Activated CD8-positive, alpha-beta T cell treated with anti-CD3 and anti-CD28 coated beads for 36 hours (primary cell): ENCODE data around the gene TMPRSS7. TPM values are rescaled to one million over a fixed set of nuclear protein-coding genes. Genes with fewer than 3 reads are reported as not detected.

Experiments used
- ATAC-seq: fragments of 200-7000 bp; cut with Tn5 transposase; one replicate; pipeline ENCODE4 v1.10.0; 2021; ENCODE audit warnings: mild to moderate bottlenecking, moderate library complexity
- CTCF ChIA-PET: fragments of 350-600 bp; sonication (Branson Sonifier 250); formaldehyde crosslinking; loops from one replicate; lab custom pipeline; 2021; ENCODE audit warnings: antibody characterized with exemption; lab: Charles Lee
- POLR2A ChIA-PET: fragments of 350-600 bp; sonication (Branson Sonifier 250); formaldehyde crosslinking; loops from one replicate; lab custom pipeline; 2021; ENCODE audit warnings: antibody characterized with exemption; lab: Charles Lee
- DNase-seq: peaks from one replicate; pipeline ENCODE4 v3.0.0-alpha.2; 2020
- H3K27ac Mint-ChIP-seq: one replicate; pipeline ENCODE4 v1.8.0; 2021; ENCODE audit warnings: mild to moderate bottlenecking, mixed read lengths
- H3K27me3 Mint-ChIP-seq: one replicate; pipeline ENCODE4 v1.8.0; 2021; ENCODE audit warnings: mixed read lengths
- H3K36me3 Mint-ChIP-seq: one replicate; pipeline ENCODE4 v1.8.0; 2021; ENCODE audit warnings: low read depth, mixed read lengths
- H3K4me1 Mint-ChIP-seq: one replicate; pipeline ENCODE4 v1.8.0; 2021; ENCODE audit warnings: low read depth, mixed read lengths
- H3K4me3 Mint-ChIP-seq: one replicate; pipeline ENCODE4 v1.8.0; 2021; ENCODE audit warnings: mild to moderate bottlenecking, moderate library complexity, mixed read lengths
- H3K9me3 Mint-ChIP-seq: one replicate; pipeline ENCODE4 v1.8.0; 2021; ENCODE audit warnings: mixed read lengths
- CTCF ChIP-seq: fragments of 200-600 bp; IDR thresholded peaks from one replicate; pipeline ENCODE4 v1.8.0; 2022; ENCODE audit warnings: antibody characterized with exemption, mild to moderate bottlenecking
- intact Hi-C: fragments of 100-400 bp; cut with micrococcal nuclease; formaldehyde crosslinking; loops from one replicate; pipeline ENCODE4 v1.10.0; 2022
- total RNA-seq, 2 experiments: library from RNA; stranded (reverse); gene quantifications; one replicate each; pipeline ENCODE4 v1.2.3, GENCODE V29; 2021

TMPRSS7 gene
- total RNA-seq, 2 experiments from 2014 or later = not detected

GRCh38 chr3:112122870-112123269, 88.3 kb downstream of the TMPRSS7 start:
- no peak for TF ChIP-seq CTCF
- ATAC-seq (no peak), DNase-seq (no peak)
- intact Hi-C loops = no loop called here
- POLR2A ChIA-PET = interaction anchor here (0.5 kb wide), 1 partner anchor 67 kb away, joined by 3 read pairs; no protein-coding TSS in a partner anchor
- no peak overlapping the region for H3K4me3 Mint-ChIP-seq
- CTCF ChIA-PET = interaction anchor here (0.8 to 3.3 kb wide), 3 partner anchors 12 to 23 kb away, joined by 3 to 19 read pairs (median 4); no protein-coding TSS in a partner anchor
- no peaks in the 10 kb centered on the region for H3K9me3 Mint-ChIP-seq
- H3K27ac Mint-ChIP-seq = no peak overlapping the region
- peaks cover 14% of the 10 kb centered on the region for H3K36me3 Mint-ChIP-seq
- peaks cover 44% of the 10 kb centered on the region for H3K4me1 Mint-ChIP-seq
- no peaks in the 10 kb centered on the region for H3K27me3 Mint-ChIP-seq

- TF ChIP-seq CTCF = no peak
- peaks cover 15% of the 10 kb centered on the region for H3K36me3 Mint-ChIP-seq
- H3K27ac Mint-ChIP-seq = no peak overlapping the region
- ChIA-PET POLR2A (interaction anchor here (0.5 kb wide), 1 partner anchor 68 kb away, joined by 3 read pairs; no protein-coding TSS in a partner anchor), CTCF (interaction anchor here (0.8 to 3.3 kb wide), 3 partner anchors 12 to 24 kb away, joined by 3 to 19 read pairs (median 4); no protein-coding TSS in a partner anchor)
- H3K27me3 Mint-ChIP-seq = no peaks in the 10 kb centered on the region
- ATAC-seq (no peak), DNase-seq (no peak)
- no peak overlapping the region for H3K4me3 Mint-ChIP-seq
- peaks cover 48% of the 10 kb centered on the region for H3K4me1 Mint-ChIP-seq
- no peaks in the 10 kb centered on the region for H3K9me3 Mint-ChIP-seq
- intact Hi-C loops = no loop called here
Observed at GRCh38 chr3:112123548-112123947, 89.0 kb downstream of the TMPRSS7 start.

- H3K4me1 Mint-ChIP-seq = peaks cover 51% of the 10 kb centered on the region
- no peaks in the 10 kb centered on the region for H3K9me3 Mint-ChIP-seq
- intact Hi-C loops = no loop called here
- ChIA-PET CTCF (interaction anchor here (0.9 to 3.3 kb wide), 5 partner anchors 8 to 406 kb away, joined by 3 to 19 read pairs (median 6); no protein-coding TSS in a partner anchor), POLR2A (no interaction called here)
- no peak overlapping the region for H3K4me3 Mint-ChIP-seq
- H3K27ac Mint-ChIP-seq = no peak overlapping the region
- ATAC-seq = no peak
- no peak for TF ChIP-seq CTCF
- no peak for DNase-seq
- H3K36me3 Mint-ChIP-seq = peaks cover 15% of the 10 kb centered on the region
- no peaks in the 10 kb centered on the region for H3K27me3 Mint-ChIP-seq
Observed at GRCh38 chr3:112124907-112125607, 90.5 kb downstream of the TMPRSS7 start.

- no peak for DNase-seq
- Mint-ChIP-seq H3K4me3 (peak overlapping the region; percentile 24), H3K36me3 (peaks cover 14% of the 10 kb centered on the region), H3K27me3 (no peaks in the 10 kb centered on the region), H3K27ac (peak overlapping the region; percentile 71), H3K9me3 (no peaks in the 10 kb centered on the region), H3K4me1 (peaks cover 51% of the 10 kb centered on the region)
- intact Hi-C loops = no loop called here
- CTCF ChIA-PET = interaction anchor here (1.2 to 2.5 kb wide), 2 partner anchors 12 to 15 kb away, joined by 4 to 16 read pairs; no protein-coding TSS in a partner anchor
- ATAC-seq = no peak
- no peak for TF ChIP-seq CTCF
- POLR2A ChIA-PET = interaction anchor here (1.5 kb wide), 1 partner anchor 12 kb away, joined by 3 read pairs; no protein-coding TSS in a partner anchor
Observed at GRCh38 chr3:112126511-112126911, 92.0 kb downstream of the TMPRSS7 start.
